ENCODE results near the gene CALR3. TPM values are rescaled to one million over a fixed set of nuclear protein-coding genes. Genes with fewer than 3 reads are reported as not detected.

Gene CALR3
- total and polyA plus RNA-seq, 4 donors, result 0.05 to 0.08 TPM; not detected in 2

- Histone ChIP-seq H3K9ac (ENCODE audit: low read depth in 1 of 2, low read length in 2 of 2) (no peak overlapping the region), H3K27ac (ENCODE audit: low read depth in 1 of 2, low read length in 2 of 2) (peak overlapping the region in 1 of 2 donors; percentile 39), H3K4me1 (ENCODE audit: control insufficient read depth in 4 of 4, insufficient read depth in 4 of 4, low read length in 3 of 4) (peaks cover 4 to 16% (median 11%) of the 10 kb centered on the region in 4 donors), H3K27me3 (ENCODE audit: control insufficient read depth in 4 of 4, insufficient read depth in 4 of 4, low read length in 3 of 4) (no peaks in the 10 kb centered on the region), H3K4me3 (ENCODE audit: low read depth in 1 of 3, low read length in 3 of 3) (no peak overlapping the region), H3K36me3 (ENCODE audit: control insufficient read depth in 4 of 4, insufficient read depth in 3 of 4, low read depth in 1 of 4, low read length in 3 of 4) (peaks cover 26 to 46% (median 29%) of the 10 kb centered on the region in 4 donors), H3K9me3 (ENCODE audit: control insufficient read depth in 4 of 4, low read length in 3 of 4) (no peaks in the 10 kb centered on the region)
- no peak for DNase-seq (ENCODE audit: low spot score)
- TF ChIP-seq YY1 (IDR thresholded peaks at IDR 0.05), result no peak
- TF ChIP-seq RXRA (IDR thresholded peaks at IDR 0.05), result no peak
- TF ChIP-seq FOXA1 (IDR thresholded peaks at IDR 0.05), result no peak
- TF ChIP-seq NR2F2 (IDR thresholded peaks at IDR 0.05), result no peak
- TF ChIP-seq SP1 (IDR thresholded peaks at IDR 0.05), result no peak
- no peak for TF ChIP-seq HNF4A (conservative IDR thresholded peaks at IDR 0.05)
- TF ChIP-seq FOXA2 (IDR thresholded peaks at IDR 0.05), result no peak
- no peak for TF ChIP-seq TAF1 (conservative IDR thresholded peaks at IDR 0.05)
- no peak for TF ChIP-seq ZBTB33 (IDR thresholded peaks at IDR 0.05)
- no peak for TF ChIP-seq RAD21 (IDR thresholded peaks at IDR 0.05)
- TF ChIP-seq HNF4G (IDR thresholded peaks at IDR 0.05), result no peak
- TF ChIP-seq EGR1 (IDR thresholded peaks at IDR 0.05; ENCODE audit: low read depth in 2 of 2), result no peak
- no peak for TF ChIP-seq JUND (IDR thresholded peaks at IDR 0.05)
- TF ChIP-seq MAX (IDR thresholded peaks at IDR 0.05), result no peak
- no peak for TF ChIP-seq REST (IDR thresholded peaks at IDR 0.05)
- no peak for TF ChIP-seq ATF3 (IDR thresholded peaks at IDR 0.05)
- no peak for TF ChIP-seq CTCF (IDR thresholded peaks at IDR 0.05; ENCODE audit: low read depth, low read length, missing input control)
- no peak for TF ChIP-seq GABPA (IDR thresholded peaks at IDR 0.05 in 1 of 2, conservative IDR thresholded peaks at IDR 0.05 in 1 of 2)
- 74% methylated on average over 14 of the region's 14 CpGs for WGBS
Measured at GRCh38 chr19:16516923-16517610, 21.1 kb upstream of the CALR3 start.
